Activated CD8-positive, alpha-beta memory T cell treated with anti-CD3 and anti-CD28 coated beads for 48 hours (primary cell): Measurements from ENCODE around the gene ACER3.
"Not testable (repeated sequence)": the region's sequence is repeated elsewhere in the genome, so short reads cannot be mapped to it uniquely, and the experiment has no call there.

Experiments
- DNase-seq, 3 experiments: peaks; one replicate each; pipeline ENCODE4 v3.0.0-alpha.2; 2020; ENCODE audit warnings: low read depth in 2 of 3, low spot score in 2 of 3

The ACER3 gene

DNA sequence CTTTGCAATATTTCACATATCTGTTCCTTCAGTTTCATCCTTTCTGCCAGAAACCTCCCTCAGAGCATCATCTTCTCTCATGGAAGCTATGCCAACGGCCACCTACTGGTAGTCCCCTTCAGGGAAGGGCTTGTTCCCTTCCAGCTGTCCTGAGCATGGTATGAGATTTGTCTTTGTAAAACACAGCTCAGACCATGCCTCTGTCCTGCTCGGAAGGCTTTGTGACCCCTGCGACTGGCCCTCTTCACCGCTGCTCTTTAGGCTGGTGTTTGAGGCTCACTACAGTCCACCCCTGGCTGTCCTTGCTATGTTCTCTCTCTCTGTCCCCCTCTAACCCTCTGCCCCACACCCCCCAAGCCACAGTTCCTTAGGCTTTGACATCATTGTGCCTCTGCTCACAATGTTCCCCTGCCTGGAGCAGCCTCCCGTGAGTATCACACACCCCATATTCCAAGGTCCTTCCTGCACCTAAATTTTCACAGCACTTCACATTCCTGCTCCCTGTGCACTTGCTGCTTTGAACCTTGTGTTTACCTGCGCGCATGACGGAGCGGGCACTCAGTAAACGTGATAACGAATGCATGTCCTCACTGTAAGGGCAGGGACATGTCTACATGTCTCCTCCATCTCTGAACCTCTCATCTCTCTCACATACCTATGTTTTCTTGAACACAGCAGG, 24.0 kb upstream of the ACER3 start:
- DNase-seq, result no peak

GRCh38 chr11:76837696-76838677, 22.7 kb upstream of the ACER3 start:
- DNase-seq, result no peak

- DNase-seq, result no peak
Measured at GRCh38 chr11:76838678-76839068, 22.0 kb upstream of the ACER3 start.

DNA sequence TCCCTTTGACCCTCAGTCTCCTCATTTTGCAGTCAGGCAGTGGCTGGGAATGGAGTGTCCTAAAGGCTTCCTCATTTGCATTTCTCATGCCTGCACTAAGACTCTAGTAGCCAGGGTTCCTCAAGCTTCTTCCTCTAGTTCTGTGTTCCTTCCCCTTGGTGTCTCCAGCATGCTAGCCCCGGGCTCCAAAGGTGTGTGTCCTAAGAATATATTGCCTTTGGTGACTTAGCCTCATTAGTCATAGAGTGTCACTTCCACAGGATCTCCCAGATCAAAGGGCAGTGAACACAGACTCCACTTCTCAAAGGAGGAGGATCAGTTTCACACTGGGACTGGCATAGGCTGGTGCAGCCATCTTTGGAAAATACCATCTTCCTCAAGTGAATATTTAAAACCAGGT, 21.4 kb upstream of the ACER3 start:
- no peak for DNase-seq

GRCh38 chr11:76841923-76842452, 18.7 kb upstream of the ACER3 start:
- no peak for DNase-seq

DNA sequence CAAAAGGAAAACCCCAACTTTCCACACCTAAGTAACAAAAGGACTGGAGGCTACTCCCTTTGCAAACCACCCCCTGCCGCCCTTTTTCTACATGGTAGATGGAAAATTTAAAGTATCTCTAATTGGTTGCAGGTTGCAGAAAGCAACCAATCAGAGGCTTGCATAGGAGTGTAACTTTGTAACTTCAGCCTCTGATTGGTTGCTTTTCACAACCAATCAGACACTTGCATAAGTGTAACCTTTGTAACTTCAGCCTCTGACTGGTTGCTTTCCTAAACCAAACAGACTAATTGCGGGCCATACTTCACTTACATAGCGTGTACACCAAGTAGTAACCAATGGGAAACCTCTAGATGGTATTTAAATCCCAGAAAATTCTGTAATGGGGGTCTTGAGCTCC, 16.8 kb upstream of the ACER3 start:
- DNase-seq, result no peak

GRCh38 chr11:76844511-76844910, 16.2 kb upstream of the ACER3 start:
- DNase-seq, result no peak

- no peak for DNase-seq
Measured at GRCh38 chr11:76845069-76845468, 15.6 kb upstream of the ACER3 start.

GRCh38 chr11:76846441-76846840, 14.3 kb upstream of the ACER3 start:
- no peak for DNase-seq

GRCh38 chr11:76849376-76849775, 11.3 kb upstream of the ACER3 start:
- DNase-seq, result no peak

DNA sequence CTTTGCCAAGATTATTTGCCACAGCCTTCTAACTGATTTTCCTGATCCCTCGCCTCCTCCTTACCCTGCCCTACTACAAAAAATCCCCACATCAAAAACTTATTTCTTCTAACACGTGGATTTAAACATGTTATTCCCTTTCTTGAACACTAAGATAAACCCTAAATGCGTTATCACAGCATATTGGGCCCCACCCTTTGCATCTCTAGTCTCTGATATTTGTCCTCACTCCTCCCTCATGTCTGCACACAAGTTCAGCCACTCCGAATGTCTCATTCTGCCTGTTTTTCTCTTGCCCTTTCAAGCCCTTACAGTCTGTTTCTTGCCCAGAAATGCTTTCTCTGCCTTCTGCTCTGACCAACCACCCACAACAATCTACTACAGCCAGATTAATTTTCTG, 10.6 kb upstream of the ACER3 start:
- no peak for DNase-seq

DNA sequence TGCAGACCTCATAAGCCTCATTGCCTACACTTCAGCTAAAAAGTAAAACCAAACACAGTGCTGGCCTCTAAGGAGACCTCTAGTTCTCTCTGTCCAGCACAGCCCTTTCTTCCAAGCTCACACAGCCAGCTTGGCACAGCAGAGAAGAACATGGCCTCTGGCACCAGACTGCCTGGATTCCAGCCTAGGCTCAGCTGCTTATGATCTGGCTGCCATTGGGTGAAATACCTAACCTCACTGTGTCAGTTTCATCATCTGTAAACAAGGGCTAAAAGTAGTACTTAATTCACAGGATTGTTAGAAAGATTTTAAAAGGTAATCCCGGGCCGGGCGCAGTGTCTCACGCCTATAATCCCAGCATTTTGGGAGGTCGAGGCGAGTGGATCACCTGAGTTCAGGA, 9.9 kb upstream of the ACER3 start:
- DNase-seq, result no peak

GRCh38 chr11:76854709-76855108, 6.0 kb upstream of the ACER3 start:
- DNase-seq, result no peak

DNA sequence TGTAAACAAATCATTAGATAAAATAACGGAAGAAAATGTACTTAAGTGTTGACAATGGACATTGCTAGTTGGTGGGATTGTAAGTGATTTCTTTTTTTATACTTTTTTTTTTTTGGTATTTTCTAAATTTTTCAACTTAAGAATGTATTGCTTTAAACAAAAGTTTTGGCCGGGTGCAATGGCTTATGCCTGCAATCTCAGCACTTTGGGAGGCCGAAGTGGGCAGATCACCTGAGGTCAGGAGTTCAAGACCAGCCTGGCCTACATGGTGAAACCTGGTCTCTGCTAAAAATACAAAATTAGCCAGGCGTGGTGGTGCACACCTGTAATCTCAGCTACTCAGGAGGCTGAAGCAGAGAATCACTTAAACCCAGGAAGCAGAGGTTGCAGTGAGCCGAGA, 5.0 kb upstream of the ACER3 start:
- DNase-seq, result not testable (repeated sequence)

GRCh38 chr11:76856106-76856505, 4.6 kb upstream of the ACER3 start:
- no peak for DNase-seq

- no peak for DNase-seq
Measured at GRCh38 chr11:76856571-76856970, 4.1 kb upstream of the ACER3 start.

GRCh38 chr11:76857781-76858410, 2.8 kb upstream of the ACER3 start:
- no peak for DNase-seq

GRCh38 chr11:76859708-76860227, 950 bp upstream of the ACER3 start:
- DNase-seq, result no peak

- no peak for DNase-seq
Measured at GRCh38 chr11:76861490-76861953, 804 bp downstream of the ACER3 start.

DNA sequence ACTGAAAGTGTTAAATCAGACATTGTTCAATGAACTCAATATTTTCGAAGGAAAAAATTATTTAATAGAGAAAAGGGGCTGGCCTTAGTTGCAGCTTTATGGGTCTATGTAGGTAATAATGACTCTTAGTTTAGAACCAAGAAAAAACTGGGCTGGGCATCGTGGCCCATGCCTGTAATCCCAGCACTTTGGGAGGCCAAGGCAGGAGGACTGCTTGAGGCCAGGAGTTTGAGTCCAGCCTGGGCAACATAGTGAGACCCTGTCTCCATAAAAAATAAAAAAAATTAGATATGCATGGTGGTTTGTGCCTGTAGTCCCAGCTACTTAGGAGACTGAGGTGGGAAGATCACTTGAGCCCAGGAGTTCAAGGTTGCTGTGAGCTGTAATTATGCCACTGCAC, 2.1 kb downstream of the ACER3 start:
- DNase-seq, result not testable (repeated sequence)

DNA sequence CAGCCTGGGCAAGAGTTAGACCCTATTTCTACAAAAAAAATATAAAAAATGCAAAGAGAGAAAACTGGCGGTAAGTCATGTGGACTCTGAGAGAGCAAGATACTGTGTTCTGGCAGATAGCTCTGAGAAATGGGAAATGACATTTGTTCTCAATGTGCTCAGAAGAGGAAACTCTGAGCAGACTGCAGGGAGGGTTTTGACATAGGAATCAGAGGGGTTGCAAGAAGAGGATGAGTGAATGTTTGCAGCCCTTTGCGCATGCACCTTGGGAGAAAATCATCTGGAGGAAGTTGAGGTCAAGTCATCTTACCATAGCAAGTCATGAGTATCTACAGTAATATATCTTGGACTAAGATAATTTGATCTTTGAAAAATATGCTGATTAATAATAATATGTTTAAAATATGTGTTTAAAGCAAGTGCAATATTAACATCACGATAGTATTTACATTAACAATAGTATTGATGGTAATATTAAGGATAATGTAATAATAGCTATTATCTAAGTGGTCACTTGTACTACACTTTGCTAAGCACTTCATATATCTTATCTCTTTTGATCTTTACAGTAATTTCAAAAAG, 2.6 kb downstream of the ACER3 start:
- no peak for DNase-seq
